ENCODE measurements around the gene PPARG.
"Not testable (repeated sequence)": the region's sequence is repeated elsewhere in the genome, so short reads cannot be mapped to it uniquely, and the experiment has no call there.

Gene PPARG

DNA sequence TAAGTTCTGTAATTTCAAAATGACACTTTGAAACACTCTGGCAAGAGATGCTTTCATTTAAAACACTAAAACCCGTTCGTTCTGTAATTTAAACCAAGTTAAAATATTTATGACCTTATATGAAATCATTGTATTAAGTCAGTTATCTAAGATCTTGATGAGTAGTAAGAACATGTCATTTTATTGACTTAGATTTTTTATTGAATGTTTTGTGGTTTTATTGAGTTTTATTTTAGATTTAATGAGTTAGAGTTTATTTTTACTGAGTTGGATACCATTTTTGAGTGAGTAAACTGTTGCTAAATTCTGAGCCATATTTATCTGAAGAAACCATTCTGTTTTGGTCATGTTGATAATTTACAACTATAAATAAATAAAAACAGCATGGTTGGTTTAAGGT is 94.3 kb downstream of the PPARG start:
- no peak for DNase-seq

DNA sequence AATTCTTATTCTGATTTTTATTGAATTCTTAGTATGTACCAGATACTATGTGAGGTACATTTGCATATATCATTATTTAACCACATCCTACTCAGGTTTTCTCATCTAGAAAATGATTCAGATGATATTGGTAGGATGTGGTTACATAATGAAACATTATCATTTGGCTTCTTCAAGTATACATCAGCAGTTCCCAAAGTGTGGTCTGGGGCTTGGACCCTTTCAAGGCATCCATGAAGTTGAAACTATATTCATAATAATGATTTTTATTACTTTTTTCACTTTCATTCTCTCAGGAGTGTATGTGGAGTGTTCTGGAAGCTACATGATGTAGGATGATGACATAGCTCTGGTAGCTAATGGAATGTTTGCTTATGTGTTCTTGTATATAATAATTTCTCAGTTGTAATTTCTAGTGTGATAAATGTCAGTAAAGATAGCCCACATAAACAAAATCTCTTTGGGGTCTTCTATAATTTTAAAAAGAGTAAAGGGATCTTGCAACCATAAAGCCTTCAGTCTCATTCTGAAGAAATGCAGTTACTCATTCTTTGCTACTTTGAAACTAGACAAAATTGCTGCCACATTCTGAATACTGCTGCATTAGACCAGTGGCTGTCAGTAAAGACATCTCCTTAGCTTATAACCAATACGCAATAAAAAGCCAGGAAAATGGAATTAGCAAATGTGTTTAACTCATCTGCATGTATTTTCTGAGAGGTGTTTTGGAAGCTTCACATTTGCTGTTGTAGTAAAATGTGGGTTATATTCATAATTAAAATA is 95.8 kb downstream of the PPARG start:
- DNase-seq, result no peak

DNA sequence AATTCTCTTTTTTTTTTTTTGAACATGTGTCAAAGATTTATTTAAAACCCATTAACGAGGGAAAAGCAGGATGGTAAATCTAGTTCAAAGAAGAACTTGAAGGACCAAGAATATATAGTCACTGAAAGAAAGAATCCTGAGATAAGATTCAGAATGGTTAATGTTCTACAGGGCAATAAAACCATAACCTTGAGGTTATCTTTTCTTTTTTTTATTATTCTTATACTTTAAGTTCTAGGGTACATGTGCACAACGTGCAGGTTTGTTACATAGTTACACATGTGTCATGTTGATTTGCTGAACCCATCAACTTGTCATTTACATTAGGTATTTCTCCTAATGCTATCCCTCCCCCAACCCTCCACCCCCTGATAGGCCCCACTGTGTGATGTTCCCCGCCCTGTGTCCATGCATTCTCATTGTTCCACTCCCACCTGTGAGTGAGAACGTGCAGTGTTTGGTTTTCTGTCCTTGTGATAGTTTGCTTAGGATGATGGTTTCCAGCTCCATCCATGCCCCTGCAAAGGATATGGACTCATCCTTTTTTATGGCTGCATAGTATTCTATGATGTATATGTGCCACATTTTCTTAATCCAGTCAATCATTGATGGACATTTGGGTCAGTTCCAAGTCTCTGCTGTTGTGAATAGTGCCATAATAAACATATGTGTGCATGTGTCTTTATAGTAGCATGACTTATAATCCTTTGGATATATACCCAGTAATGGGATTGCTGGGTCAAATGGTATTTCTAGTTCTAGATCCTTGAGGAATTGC is 97.8 kb downstream of the PPARG start:
- DNase-seq, result not testable (repeated sequence)

- DNase-seq, result no peak
Observed at GRCh38 chr3:12388185-12388584, 99.3 kb downstream of the PPARG start.

GRCh38 chr3:12392101-12392878 is 103.4 kb downstream of the PPARG start:
- no peak for DNase-seq

- no peak for DNase-seq
Observed at GRCh38 chr3:12393894-12394293, 105.0 kb downstream of the PPARG start.

DNA sequence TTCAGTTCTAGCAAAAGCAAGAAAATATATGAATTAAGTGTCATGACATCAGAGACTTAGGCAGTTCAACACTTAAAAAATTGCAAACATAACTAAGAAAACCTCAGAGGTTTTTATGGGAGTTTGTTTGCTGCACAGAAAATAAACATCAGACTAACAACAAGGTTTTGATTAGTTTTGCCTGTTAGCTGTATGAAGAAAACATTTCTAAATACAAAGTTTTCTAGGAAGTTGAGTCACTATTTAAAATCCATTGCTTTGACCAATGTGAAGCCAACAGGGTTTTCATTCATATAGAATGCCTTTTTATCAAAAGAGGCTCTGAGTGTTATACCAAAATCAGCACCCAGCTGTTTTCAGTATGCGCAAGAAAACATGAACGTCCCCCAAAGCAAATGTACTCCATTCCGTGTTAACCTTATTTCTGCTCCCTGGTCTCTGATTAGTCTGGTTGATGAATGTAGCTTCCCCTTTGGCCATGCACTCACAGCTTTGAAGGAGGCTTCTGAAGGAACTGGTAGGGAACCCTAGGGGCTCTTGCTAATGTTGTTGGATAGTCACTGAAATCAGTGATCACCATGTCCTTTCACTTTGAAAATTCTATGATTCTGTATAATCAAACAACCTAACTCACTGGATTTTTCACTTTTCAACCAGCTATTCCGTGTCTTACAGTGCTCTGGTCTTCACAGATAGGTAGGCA is 105.8 kb downstream of the PPARG start:
- DNase-seq, result no peak

- no peak for DNase-seq
Observed at GRCh38 chr3:12395349-12396012, 106.6 kb downstream of the PPARG start.

GRCh38 chr3:12396471-12396870 is 107.6 kb downstream of the PPARG start:
- DNase-seq, result no peak

DNA sequence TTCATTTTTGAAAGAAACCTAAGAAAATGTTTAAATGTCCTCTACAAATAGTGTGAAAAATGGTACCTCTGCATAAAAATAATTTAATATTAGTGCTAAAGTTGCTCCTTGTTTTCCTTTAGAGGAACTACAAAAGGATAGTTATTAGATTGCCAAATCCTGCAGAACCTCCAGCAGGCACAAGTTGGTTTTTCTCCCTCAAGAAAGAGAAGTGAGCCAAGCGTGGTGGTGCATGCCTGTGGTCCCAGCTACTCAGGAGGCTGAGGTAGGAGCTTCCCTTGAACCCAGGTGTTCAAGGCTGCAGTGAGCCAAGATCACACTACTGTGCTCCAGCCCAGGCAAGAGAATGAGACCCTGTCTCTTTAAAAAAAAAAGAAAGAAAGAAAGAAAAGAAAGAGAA is 110.4 kb downstream of the PPARG start:
- no peak for DNase-seq

DNA sequence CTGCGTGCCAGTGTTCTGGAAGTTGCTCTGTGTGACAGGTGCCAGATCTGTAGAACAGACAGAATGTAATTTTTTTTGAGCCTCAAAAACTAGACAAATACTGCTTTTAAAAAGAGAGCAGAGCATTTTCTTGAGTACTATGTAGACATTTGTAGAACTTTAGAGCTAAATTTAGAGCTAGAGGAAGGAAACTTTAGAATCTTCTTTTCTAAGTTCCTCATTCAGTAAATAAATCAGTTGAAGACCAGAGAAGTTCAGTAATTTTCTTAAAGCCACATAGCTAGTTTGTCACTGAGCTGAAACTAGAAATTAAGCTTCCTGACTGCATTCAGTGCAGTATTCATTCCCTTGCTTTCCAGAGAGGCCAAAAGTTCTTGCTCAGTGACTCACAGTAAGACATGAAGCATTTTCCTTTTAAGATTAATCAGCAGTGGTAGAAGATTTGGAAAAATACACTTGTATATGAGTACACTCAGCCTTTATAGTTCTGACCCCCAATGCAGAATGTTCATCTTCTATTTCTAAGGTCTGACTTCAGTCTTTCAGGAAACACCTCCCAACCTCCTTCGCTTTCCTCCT is 111.8 kb downstream of the PPARG start:
- DNase-seq, result no peak

DNA sequence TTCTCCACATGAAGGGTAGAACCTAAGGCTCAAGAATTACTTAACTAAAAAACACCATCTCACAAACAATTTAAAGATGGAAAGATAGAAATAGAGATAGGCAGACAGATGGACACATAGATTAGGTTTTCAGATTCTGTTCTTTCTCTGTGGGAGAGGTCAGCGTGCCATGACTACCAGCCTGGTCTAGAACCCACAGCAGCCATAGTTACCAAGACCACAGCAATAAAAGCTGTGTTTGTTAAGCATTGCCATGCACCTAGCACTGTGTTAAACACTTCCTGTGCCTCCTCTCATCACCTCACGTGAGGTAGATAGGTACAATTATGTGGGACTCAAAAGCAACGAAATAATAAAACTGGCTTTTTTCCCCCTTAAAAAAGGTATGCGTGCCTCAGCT is 112.3 kb downstream of the PPARG start:
- DNase-seq, result no peak

DNA sequence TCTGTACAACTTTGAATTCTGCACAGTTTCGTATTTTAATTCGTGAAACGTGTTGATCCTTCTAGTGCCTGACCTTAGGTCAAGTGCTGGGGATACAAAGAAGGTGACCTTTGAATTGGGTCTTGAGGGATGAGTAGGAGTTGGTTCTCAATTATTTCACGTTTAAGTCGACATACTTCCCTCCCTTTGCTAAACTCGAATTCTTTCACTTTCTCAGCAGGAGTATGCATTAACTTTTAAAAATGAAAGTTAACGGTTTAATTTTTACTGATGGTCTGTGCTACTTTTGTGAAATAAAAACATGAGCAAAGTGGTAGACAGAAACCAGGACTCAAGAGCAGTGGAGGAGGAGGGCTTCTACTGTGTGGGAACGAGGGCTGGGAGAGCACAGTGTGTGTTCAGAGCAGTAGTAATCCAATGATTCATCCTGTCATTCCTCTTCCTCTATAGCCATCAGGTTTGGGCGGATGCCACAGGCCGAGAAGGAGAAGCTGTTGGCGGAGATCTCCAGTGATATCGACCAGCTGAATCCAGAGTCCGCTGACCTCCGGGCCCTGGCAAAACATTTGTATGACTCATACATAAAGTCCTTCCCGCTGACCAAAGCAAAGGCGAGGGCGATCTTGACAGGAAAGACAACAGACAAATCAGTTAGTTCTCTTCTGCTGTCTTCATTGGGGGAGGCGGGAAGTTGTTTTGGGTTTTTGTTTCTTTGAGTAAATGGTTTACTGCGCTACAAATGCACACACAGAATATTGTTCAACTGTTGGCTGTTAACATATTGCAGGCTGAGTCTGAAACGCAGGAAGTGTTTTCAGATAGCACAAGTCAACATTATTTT is 116.8 kb downstream of the PPARG start:
- DNase-seq, result no peak

- DNase-seq, result no peak
Observed at GRCh38 chr3:12408984-12409683, 120.3 kb downstream of the PPARG start.

DNA sequence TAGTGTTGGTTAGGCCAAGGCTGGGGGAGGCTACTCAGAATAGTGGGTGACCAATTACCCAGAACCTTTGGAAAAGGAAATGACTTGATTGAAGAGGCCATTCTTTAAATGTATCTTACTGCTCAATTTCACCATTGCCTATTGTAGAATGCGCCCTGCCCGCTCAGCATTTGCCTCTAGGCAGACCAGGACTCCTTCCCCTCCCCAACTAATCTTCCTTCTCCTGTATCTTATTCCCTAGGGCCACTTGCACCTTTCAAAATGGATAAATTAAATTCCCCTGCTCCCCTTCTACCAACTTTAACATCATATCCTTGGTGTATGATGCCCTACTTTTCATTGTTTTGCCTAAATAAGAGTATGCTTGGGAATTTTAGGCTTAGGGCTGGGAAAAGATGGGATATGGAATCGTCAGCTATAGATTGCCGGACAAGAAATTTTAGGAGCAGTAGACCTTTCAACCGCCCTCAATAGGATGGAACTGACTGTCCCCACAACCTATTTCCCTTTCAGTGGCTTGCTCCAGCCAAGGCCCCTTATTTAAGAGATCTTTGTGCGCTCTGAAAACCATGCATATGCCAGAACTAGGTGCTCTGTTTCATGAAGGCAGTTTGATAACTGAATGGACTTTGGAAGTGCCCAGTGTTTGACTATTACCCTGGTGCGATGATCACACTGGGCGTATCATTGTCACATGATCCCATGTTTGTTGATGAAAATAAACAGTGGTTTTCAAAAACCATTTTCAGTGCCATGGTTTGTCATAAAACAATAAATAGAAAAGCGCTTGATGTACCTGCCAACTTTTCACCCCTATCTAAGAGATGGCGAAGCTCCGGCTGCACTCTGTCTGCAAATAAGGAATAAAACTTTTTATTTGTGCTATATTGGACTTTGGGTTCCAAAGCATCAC is 121.1 kb downstream of the PPARG start:
- DNase-seq, result no peak

- DNase-seq, result no peak
Observed at GRCh38 chr3:12413721-12414255, 124.9 kb downstream of the PPARG start.

DNA sequence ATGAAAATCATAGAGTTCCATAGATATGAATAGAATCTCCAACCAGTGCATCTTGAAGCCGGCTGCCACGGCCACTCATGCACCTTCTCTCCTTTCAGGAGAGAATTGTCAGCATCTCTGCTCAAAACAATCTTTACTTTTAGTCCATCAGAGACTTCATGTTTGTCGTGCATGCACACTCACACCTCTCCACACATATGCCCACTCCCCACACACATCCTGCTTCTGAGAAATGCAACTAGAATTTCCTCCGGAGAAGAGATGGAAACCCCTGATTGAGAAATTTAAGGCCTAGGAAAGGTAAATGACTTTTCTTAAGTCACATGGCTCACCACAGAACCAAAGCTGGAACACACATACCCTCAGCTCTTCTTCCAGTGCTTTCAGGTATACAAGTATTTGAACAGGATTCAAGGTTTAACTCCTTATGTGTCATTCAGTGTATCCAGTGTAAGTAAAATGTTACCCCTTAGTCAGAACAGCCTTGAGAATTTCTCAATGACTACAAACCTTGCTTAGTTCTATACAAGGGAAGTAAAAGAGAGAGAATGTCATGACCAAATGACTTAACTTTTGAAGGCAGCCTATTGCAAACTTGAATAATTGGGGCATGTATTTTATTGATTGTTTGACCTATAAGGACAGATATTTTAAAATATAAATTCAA is 126.3 kb downstream of the PPARG start:
- no peak for DNase-seq

DNA sequence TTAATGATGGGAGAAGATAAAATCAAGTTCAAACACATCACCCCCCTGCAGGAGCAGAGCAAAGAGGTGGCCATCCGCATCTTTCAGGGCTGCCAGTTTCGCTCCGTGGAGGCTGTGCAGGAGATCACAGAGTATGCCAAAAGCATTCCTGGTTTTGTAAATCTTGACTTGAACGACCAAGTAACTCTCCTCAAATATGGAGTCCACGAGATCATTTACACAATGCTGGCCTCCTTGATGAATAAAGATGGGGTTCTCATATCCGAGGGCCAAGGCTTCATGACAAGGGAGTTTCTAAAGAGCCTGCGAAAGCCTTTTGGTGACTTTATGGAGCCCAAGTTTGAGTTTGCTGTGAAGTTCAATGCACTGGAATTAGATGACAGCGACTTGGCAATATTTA is 127.9 kb downstream of the PPARG start:
- DNase-seq, result no peak
